ENCODE results near the gene LRRC4C. TPM values are rescaled to one million over a fixed set of nuclear protein-coding genes. Genes with fewer than 3 reads are reported as not detected.

LRRC4C gene
- total RNA-seq, 1 experiment from 2014 or later = 0.13 TPM

DNA sequence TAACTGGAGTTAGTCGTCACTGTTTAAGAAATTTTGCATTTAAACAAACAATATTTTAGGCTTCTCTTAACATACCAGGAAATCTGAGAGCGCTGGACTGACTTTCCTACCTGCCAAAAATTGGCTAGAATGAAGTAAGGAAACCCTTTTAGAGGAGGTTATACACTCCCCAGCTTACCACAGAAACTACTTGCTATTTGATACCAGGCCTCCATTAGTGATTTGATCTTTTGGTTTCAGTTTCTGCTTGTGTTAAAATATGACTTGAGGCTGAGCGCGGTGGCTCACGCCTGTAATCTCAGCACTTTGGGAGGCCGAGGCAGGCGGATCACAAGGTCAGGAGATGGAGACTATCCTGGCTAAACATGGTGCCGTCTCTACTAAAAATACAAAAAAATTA, 419.9 kb downstream of the LRRC4C start:
- peaks cover 23 to 26% of the 10 kb centered on the region in 2 experiments for H3K4me1 Mint-ChIP-seq
- H3K9me3 Mint-ChIP-seq = 0 out of 5 replicates have a peak, but pooled peaks cover 0 to 2% of the 10 kb centered on the region in 2 experiments

More for the DNA sequence above, 419.9 kb downstream of the LRRC4C start:
- H3K56ac ChIP-seq (ENCODE audit: insufficient read length, low read depth, low read length) = no peak overlapping the region
- H4K20me1 ChIP-seq (ENCODE audit: control insufficient read depth, insufficient read depth, insufficient read length) = no peaks in the 10 kb centered on the region
- no peak overlapping the region for H3K9ac ChIP-seq (ENCODE audit: extremely low read depth, insufficient read length, low read length)
- H2AFZ ChIP-seq (ENCODE audit: low read length) = no peak overlapping the region
- H2BK15ac ChIP-seq (ENCODE audit: low read depth, low read length) = no peak overlapping the region
- no peak for DNase-seq
- H3K23me2 ChIP-seq (ENCODE audit: insufficient read length, low read depth, low read length, poor library complexity, severe bottlenecking) = no peaks in the 10 kb centered on the region
- no peak overlapping the region for H3K27ac ChIP-seq (ENCODE audit: insufficient read length, low read depth, low read length)
- no peaks in the 10 kb centered on the region for H3K27me3 Mint-ChIP-seq (ENCODE audit: low read depth)
- no peak overlapping the region for H3K4ac ChIP-seq (ENCODE audit: low read depth, low read length)
- no peak overlapping the region for H2AK5ac ChIP-seq (ENCODE audit: insufficient read length, low read length)
- H2BK120ac ChIP-seq (ENCODE audit: low read depth, low read length, poor library complexity, severe bottlenecking) = no peak overlapping the region
- H2BK20ac ChIP-seq (ENCODE audit: low read depth, low read length, poor library complexity, severe bottlenecking) = no peak overlapping the region
- H3K36me3 Mint-ChIP-seq (ENCODE audit: insufficient read depth in 1 of 3, low read depth in 3 of 3) = no peaks in the 10 kb centered on the region; a peak in 1 of 7 replicates
- TF ChIP-seq, protein P1, sequence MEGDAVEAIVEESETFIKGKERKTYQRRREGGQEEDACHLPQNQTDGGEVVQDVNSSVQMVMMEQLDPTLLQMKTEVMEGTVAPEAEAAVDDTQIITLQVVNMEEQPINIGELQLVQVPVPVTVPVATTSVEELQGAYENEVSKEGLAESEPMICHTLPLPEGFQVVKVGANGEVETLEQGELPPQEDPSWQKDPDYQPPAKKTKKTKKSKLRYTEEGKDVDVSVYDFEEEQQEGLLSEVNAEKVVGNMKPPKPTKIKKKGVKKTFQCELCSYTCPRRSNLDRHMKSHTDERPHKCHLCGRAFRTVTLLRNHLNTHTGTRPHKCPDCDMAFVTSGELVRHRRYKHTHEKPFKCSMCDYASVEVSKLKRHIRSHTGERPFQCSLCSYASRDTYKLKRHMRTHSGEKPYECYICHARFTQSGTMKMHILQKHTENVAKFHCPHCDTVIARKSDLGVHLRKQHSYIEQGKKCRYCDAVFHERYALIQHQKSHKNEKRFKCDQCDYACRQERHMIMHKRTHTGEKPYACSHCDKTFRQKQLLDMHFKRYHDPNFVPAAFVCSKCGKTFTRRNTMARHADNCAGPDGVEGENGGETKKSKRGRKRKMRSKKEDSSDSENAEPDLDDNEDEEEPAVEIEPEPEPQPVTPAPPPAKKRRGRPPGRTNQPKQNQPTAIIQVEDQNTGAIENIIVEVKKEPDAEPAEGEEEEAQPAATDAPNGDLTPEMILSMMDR (conservative IDR thresholded peaks at IDR 0.05) = no peak
- H3K4me3 Mint-ChIP-seq = no peak overlapping the region
- H3K79me1 ChIP-seq (ENCODE audit: insufficient read depth, low read depth, low read length, poor library complexity, severe bottlenecking) = no peaks in the 10 kb centered on the region
- H3K4me2 ChIP-seq (ENCODE audit: insufficient read depth, insufficient read length, low read length) = no peak overlapping the region
- no peak overlapping the region for H3K18ac ChIP-seq (ENCODE audit: insufficient read length, low read depth, low read length)
- H3K9me3 ChIP-seq (ENCODE audit: control insufficient read depth, low read depth, low read length) = no peaks in the 10 kb centered on the region
- H4K8ac ChIP-seq (replicated peaks; ENCODE audit: insufficient read length, low read depth, low read length) = no peak overlapping the region
- no peak overlapping the region for H2BK12ac ChIP-seq (ENCODE audit: insufficient read length, low read depth, low read length)
- H3T11ph ChIP-seq (ENCODE audit: low read length) = no peak overlapping the region
- H3K14ac ChIP-seq (ENCODE audit: insufficient read depth, low read length) = no peak overlapping the region
- no peak overlapping the region for H4K91ac ChIP-seq (ENCODE audit: insufficient read length, low read depth, low read length)
- no peak overlapping the region; a peak in 1 of 7 replicates for H3K27ac Mint-ChIP-seq
- H4K5ac ChIP-seq (ENCODE audit: insufficient read length, low read depth, low read length) = no peak overlapping the region
- WGBS (ENCODE audit: extremely low coverage, insufficient read length, low lambda C conversion rate) = no CpG with 5 or more reads among the region's 8 CpGs
- no peak overlapping the region for H2BK5ac ChIP-seq (ENCODE audit: insufficient read length, low read length)
- no peaks in the 10 kb centered on the region for H3K4me1 ChIP-seq (ENCODE audit: insufficient read depth, low read length)
- H3K23ac ChIP-seq (ENCODE audit: insufficient read length, low read depth, low read length) = no peak overlapping the region
- H3K79me2 ChIP-seq (ENCODE audit: insufficient read depth, low read length) = no peaks in the 10 kb centered on the region
- H3K27me3 ChIP-seq (ENCODE audit: insufficient read depth, low read length) = no peaks in the 10 kb centered on the region

Measured in H9 (cell line).